ENCODE measurements around the gene PKP2.

The PKP2 gene

DNA sequence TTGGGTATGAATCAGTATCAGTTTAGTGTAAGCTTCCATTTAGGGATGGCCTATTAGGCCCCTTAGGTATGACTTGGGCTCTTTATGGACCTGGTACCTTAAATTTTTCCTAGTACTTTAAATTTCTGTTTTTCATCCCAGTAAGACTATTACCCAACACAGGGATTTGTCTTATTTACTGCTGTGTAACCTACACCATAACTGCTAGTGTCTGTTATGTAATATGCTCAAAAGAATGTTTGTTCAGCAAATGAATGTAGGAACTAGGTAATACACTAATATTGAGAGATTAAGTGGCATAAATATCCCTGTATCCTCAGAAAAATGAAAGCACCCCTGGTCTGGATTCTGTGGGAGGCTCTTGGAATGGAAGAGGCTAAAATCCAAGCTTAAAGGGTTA is 77.2 kb downstream of the PKP2 start:
- H3K4me3 ChIP-seq (ENCODE audit: low read depth, low read length) = no peak overlapping the region
- no peak for DNase-seq (ENCODE audit: low read depth, low spot score)
- CTCF ChIA-PET = no interaction called here
- TF ChIP-seq, protein P1, sequence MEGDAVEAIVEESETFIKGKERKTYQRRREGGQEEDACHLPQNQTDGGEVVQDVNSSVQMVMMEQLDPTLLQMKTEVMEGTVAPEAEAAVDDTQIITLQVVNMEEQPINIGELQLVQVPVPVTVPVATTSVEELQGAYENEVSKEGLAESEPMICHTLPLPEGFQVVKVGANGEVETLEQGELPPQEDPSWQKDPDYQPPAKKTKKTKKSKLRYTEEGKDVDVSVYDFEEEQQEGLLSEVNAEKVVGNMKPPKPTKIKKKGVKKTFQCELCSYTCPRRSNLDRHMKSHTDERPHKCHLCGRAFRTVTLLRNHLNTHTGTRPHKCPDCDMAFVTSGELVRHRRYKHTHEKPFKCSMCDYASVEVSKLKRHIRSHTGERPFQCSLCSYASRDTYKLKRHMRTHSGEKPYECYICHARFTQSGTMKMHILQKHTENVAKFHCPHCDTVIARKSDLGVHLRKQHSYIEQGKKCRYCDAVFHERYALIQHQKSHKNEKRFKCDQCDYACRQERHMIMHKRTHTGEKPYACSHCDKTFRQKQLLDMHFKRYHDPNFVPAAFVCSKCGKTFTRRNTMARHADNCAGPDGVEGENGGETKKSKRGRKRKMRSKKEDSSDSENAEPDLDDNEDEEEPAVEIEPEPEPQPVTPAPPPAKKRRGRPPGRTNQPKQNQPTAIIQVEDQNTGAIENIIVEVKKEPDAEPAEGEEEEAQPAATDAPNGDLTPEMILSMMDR (IDR thresholded peaks at IDR 0.05; ENCODE audit: insufficient read depth, low read length, missing control alignments) = no peak
- POLR2A ChIA-PET = no interaction called here

DNA sequence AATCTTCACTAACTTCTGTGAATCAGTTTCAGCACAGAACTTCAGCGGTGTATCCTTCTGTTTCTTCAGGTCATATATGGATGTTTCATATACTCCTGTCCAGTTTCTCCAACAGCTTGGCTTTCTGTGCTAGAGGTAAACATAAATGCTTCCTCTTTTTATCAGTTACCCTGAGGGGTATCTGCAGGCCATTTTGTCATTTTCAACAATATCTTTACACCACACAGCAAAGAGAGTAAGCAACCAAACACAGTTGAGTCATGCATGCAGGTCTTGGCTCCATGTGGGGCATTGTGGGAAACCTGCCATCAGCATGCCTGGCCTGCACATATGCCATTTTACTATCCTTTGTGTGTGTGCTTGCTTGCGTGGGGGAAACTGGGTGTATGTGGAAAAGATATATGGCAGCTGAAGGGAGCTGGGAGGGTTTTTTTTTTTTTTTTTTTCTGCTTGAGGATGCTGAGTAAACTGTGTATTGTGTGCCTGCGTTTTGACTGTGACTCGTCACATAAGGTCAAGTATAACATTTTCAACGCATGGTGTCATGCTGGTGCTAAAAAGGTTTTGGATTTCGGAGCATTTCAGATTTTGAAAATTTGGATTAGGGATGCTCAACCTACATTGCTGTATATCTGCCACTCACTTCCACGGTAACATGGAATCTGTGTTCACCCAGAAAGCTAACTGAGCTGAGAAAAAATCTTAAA is 84.7 kb downstream of the PKP2 start:
- CTCF ChIA-PET = no interaction called here
- TF ChIP-seq, protein P1 (IDR thresholded peaks at IDR 0.05; ENCODE audit: insufficient read depth, low read length, missing control alignments) = no peak
- POLR2A ChIA-PET = no interaction called here
- no peak for DNase-seq (ENCODE audit: low read depth, low spot score)
- H3K4me3 ChIP-seq (ENCODE audit: low read depth, low read length) = no peak overlapping the region

DNA sequence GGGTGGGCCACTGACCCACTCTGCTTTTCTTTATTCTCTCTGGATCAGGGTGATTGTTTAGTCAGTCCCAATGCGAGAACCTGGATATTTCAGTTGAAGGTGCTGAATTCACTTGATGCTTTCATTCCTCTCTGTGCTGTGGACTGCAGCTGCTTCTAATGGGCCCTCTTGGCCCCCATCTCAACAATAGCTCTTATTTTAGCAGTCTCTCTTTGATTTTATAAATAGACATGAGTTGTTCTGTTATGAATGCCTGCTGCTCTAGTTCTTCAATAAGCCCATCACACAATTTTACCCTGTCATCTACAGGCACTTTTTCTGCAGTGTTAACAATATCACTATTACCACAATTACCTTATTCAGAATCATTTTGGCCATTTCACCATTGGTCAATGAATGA is 86.7 kb downstream of the PKP2 start:
- TF ChIP-seq, protein P1 (IDR thresholded peaks at IDR 0.05; ENCODE audit: insufficient read depth, low read length, missing control alignments) = no peak
- ChIA-PET CTCF (no interaction called here), POLR2A (no interaction called here)
- H3K4me3 ChIP-seq (ENCODE audit: low read depth, low read length) = no peak overlapping the region
- no peak for DNase-seq (ENCODE audit: low read depth, low spot score)

GRCh38 chr12:32809196-32809595 is 87.4 kb downstream of the PKP2 start:
- H3K4me3 ChIP-seq (ENCODE audit: low read depth, low read length) = no peak overlapping the region
- no peak for DNase-seq (ENCODE audit: low read depth, low spot score)
- ChIA-PET POLR2A (no interaction called here), CTCF (no interaction called here)
- TF ChIP-seq, protein P1 (IDR thresholded peaks at IDR 0.05; ENCODE audit: insufficient read depth, low read length, missing control alignments) = no peak

DNA sequence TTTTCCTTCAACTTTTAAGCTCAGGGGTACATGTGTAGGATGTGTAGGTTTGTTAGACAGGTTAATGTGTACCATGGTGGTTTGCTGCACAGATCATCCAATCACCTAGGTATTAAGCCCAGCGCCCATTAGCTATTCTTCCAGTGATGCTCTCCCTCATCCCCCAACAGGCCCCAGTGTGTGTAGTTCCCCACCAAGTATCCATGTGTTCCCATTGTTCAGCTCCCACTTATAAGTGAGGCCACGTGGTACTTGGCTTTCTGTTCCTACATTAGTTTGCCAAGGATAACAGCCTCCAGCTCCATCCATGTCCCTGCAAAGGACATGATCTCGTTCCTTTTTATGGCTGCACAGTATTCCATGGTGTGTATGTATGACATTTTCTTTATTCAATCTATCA is 92.3 kb downstream of the PKP2 start:
- no peak for DNase-seq (ENCODE audit: low read depth, low spot score)
- TF ChIP-seq, protein P1 (IDR thresholded peaks at IDR 0.05; ENCODE audit: insufficient read depth, low read length, missing control alignments) = no peak
- POLR2A ChIA-PET = no interaction called here
- CTCF ChIA-PET = no interaction called here
- H3K4me3 ChIP-seq (ENCODE audit: low read depth, low read length) = no peak overlapping the region

DNA sequence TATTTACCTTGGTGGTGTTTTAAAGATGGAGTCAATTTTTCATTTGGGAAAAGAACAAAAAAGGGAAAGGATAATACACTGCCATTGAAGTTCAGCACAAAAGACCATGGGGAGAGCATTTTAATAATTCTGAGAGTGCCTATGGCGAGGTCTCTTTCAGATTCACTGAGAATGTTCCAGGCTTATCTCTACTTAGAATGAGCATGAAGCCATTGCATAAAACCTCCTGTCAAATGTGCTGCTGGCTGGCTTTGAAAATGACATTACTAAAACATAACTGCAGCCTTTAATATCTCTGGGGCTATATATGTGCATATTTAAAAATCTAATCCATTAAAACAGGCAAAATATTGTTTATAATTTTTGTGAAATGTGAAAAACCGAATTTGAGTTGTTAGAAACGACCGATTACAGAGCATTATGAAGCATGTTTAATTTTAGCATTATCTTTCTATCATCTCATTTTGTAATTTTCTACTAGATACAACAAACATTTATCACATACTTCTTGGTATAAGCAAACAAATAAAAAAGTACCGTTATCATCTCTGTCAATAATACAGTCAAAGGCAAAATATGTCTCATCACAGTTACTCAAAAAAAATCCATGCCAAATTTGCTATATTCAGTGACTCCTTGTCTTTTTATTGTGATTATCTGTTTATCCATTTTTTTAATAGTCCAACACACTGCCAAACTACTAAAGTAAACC is 95.2 kb downstream of the PKP2 start:
- ChIA-PET POLR2A (no interaction called here), CTCF (no interaction called here)
- H3K4me3 ChIP-seq (ENCODE audit: low read depth, low read length) = no peak overlapping the region
- no peak for DNase-seq (ENCODE audit: low read depth, low spot score)
- TF ChIP-seq, protein P1 (IDR thresholded peaks at IDR 0.05; ENCODE audit: insufficient read depth, low read length, missing control alignments) = no peak
